HEK293 (cell line): Measurements from ENCODE around the gene APOB.

Experiments used
- CTCF ChIA-PET: fragments of 350-600 bp; formaldehyde crosslinking; extraction: SDS; loops from one replicate; lab custom pipeline; 2021; ENCODE audit warnings: antibody characterized with exemption; lab: Yijun Ruan, JAX
- POLR2A ChIA-PET: fragments of 300-600 bp; formaldehyde crosslinking; extraction: SDS; loops from one replicate; lab custom pipeline; 2020; ENCODE audit warnings: antibody characterized with exemption, inconsistent platforms; lab: Yijun Ruan, JAX
- H3K27ac ChIP-seq: fragments of 200-500 bp; sonication (Bioruptor generic); 2 replicates; pipeline ENCODE4 v1.5.1; 2014; ENCODE audit warnings: low read depth, low read length, control low read depth, inconsistent platforms; ENCODE audit errors: extremely low read depth
- H3K36me3 ChIP-seq, 2 experiments: fragments of 200-500 bp in 1 of 2; sonication (Bioruptor generic) in 1 of 2; 1 replicate in 1 of 2; 2 replicates in 1 of 2; pipeline ENCODE4 v1.5.1; 2014 to 2017; ENCODE audit warnings: inconsistent platforms in 2 of 2, low read length in 2 of 2; ENCODE audit not compliant: control insufficient read depth in 2 of 2, insufficient read depth in 1 of 2
- H3K4me1 ChIP-seq: fragments of 200-500 bp; sonication (Bioruptor generic); 2 replicates; pipeline ENCODE4 v1.5.1; 2014; ENCODE audit warnings: mild to moderate bottlenecking, low read length, inconsistent platforms; ENCODE audit not compliant: control insufficient read depth, insufficient read depth
- H3K4me3 ChIP-seq: 2 replicates; pipeline ENCODE4 v1.5.1; 2011; ENCODE audit warnings: low read depth, mild to moderate bottlenecking, control low read depth, low read length, moderate library complexity
- H3K9me3 ChIP-seq: fragments of 200-500 bp; sonication (Bioruptor generic); 2 replicates; pipeline ENCODE4 v1.5.1; 2014; ENCODE audit warnings: low read depth, low read length, inconsistent platforms; ENCODE audit not compliant: control insufficient read depth, insufficient read depth
- GLI2 ChIP-seq: fragments of 450-650 bp; formaldehyde crosslinking; IDR thresholded peaks from 2 replicates; pipeline ENCODE4; 2017; ENCODE audit warnings: missing biosample characterization, missing genetic modification characterization, low read depth, borderline replicate concordance
- KLF8 ChIP-seq: fragments of 450-650 bp; formaldehyde crosslinking; IDR thresholded peaks from 2 replicates; pipeline ENCODE4 v1.5.1; 2016; ENCODE audit warnings: missing biosample characterization, missing genetic modification characterization
- KLF9 ChIP-seq: fragments of 450-650 bp; formaldehyde crosslinking; IDR thresholded peaks from 2 replicates; pipeline ENCODE4 v1.5.1; 2016; ENCODE audit warnings: missing biosample characterization, missing genetic modification characterization, low read depth
- MEIS1 ChIP-seq: sonication (generic); formaldehyde crosslinking; IDR thresholded peaks from 2 replicates; pipeline ENCODE4 v1.8.1; 2022; ENCODE audit warnings: missing genetic modification reagents, mild to moderate bottlenecking, borderline replicate concordance
- MYNN ChIP-seq: fragments of 450-650 bp; formaldehyde crosslinking; IDR thresholded peaks from 2 replicates; pipeline ENCODE4 v1.5.1; 2016; ENCODE audit warnings: missing biosample characterization, missing genetic modification characterization, borderline replicate concordance
- RBAK ChIP-seq: fragments of 450-650 bp; formaldehyde crosslinking; IDR thresholded peaks from 2 replicates; pipeline ENCODE4 v1.5.1; 2016; ENCODE audit warnings: missing biosample characterization, missing genetic modification characterization
- SCRT1 ChIP-seq: fragments of 450-650 bp; formaldehyde crosslinking; IDR thresholded peaks from 2 replicates; pipeline ENCODE4 v1.5.1; 2016; ENCODE audit warnings: missing biosample characterization, missing genetic modification characterization, borderline replicate concordance
- ZBTB8A ChIP-seq: fragments of 450-650 bp; formaldehyde crosslinking; IDR thresholded peaks from 2 replicates; pipeline ENCODE4 v1.5.1; 2016; ENCODE audit warnings: missing biosample characterization, missing genetic modification characterization
- ZFHX2 ChIP-seq: fragments of 450-650 bp; formaldehyde crosslinking; conservative IDR thresholded peaks from 2 replicates; pipeline ENCODE4 v1.5.1; 2016; ENCODE audit warnings: missing biosample characterization, missing genetic modification characterization
- ZNF114 ChIP-seq: fragments of 450-650 bp; formaldehyde crosslinking; IDR thresholded peaks from 2 replicates; pipeline ENCODE4 v1.5.0; 2017; ENCODE audit warnings: missing biosample characterization, missing genetic modification characterization
- ZNF121 ChIP-seq: fragments of 450-650 bp; formaldehyde crosslinking; IDR thresholded peaks from 2 replicates; pipeline ENCODE4 v1.5.1; 2016; ENCODE audit warnings: missing biosample characterization, missing genetic modification characterization
- ZNF175 ChIP-seq: fragments of 450-650 bp; formaldehyde crosslinking; IDR thresholded peaks from 2 replicates; pipeline ENCODE4 v1.5.1; 2016; ENCODE audit warnings: missing biosample characterization, missing genetic modification characterization
- ZNF302 ChIP-seq: fragments of 450-650 bp; formaldehyde crosslinking; IDR thresholded peaks from 2 replicates; pipeline ENCODE4 v1.5.1; 2016; ENCODE audit warnings: missing biosample characterization, missing genetic modification characterization, low read depth
- ZNF366 ChIP-seq: fragments of 450-650 bp; formaldehyde crosslinking; conservative IDR thresholded peaks from 2 replicates; pipeline ENCODE4 v1.5.1; 2016; ENCODE audit warnings: missing biosample characterization, missing genetic modification characterization
- ZNF48 ChIP-seq: fragments of 450-650 bp; formaldehyde crosslinking; IDR thresholded peaks from 2 replicates; pipeline ENCODE4 v1.5.1; 2016; ENCODE audit warnings: missing biosample characterization, missing genetic modification characterization
- ZNF510 ChIP-seq: fragments of 450-650 bp; formaldehyde crosslinking; IDR thresholded peaks from 2 replicates; pipeline ENCODE4 v1.5.1; 2018; ENCODE audit warnings: mild to moderate bottlenecking, missing genetic modification characterization, missing biosample characterization; ENCODE audit not compliant: insufficient replicate concordance
- ZNF621 ChIP-seq: fragments of 450-650 bp; formaldehyde crosslinking; IDR thresholded peaks from 2 replicates; pipeline ENCODE4 v1.5.1; 2017; ENCODE audit warnings: missing biosample characterization, missing genetic modification characterization
- ZNF623 ChIP-seq: fragments of 450-650 bp; formaldehyde crosslinking; IDR thresholded peaks from 2 replicates; pipeline ENCODE4 v1.5.1; 2016; ENCODE audit warnings: missing biosample characterization, missing genetic modification characterization
- ZNF624 ChIP-seq: fragments of 450-650 bp; formaldehyde crosslinking; IDR thresholded peaks from 2 replicates; pipeline ENCODE4 v1.5.1; 2017; ENCODE audit warnings: missing biosample characterization, missing genetic modification characterization
- ZNF707 ChIP-seq: fragments of 450-650 bp; formaldehyde crosslinking; IDR thresholded peaks from 2 replicates; pipeline ENCODE4 v1.5.1; 2016; ENCODE audit warnings: missing biosample characterization, missing genetic modification characterization
- ZNF768 ChIP-seq: fragments of 450-650 bp; formaldehyde crosslinking; IDR thresholded peaks from 2 replicates; pipeline ENCODE4 v1.5.1; 2018; ENCODE audit warnings: missing biosample characterization, mild to moderate bottlenecking, missing genetic modification characterization
- ZNF791 ChIP-seq: fragments of 450-650 bp; formaldehyde crosslinking; IDR thresholded peaks from 2 replicates; pipeline ENCODE4 v1.5.1; 2016; ENCODE audit warnings: missing biosample characterization, missing genetic modification characterization
- ZSCAN4 ChIP-seq: fragments of 450-650 bp; formaldehyde crosslinking; IDR thresholded peaks from 2 replicates; pipeline ENCODE4 v1.5.1; 2017; ENCODE audit warnings: missing biosample characterization, missing genetic modification characterization
- TF ChIP-seq, protein P1 (sequence below): fragments of 450-650 bp; formaldehyde crosslinking; IDR thresholded peaks from 2 replicates; pipeline ENCODE4 v1.5.1; 2017; ENCODE audit warnings: missing biosample characterization, mild to moderate bottlenecking, missing genetic modification characterization, moderate library complexity
- TF ChIP-seq, protein P2 (sequence below): fragments of 450-650 bp; formaldehyde crosslinking; IDR thresholded peaks from 2 replicates; pipeline ENCODE4 v1.5.1; 2016; ENCODE audit warnings: missing biosample characterization, missing genetic modification characterization
- TF ChIP-seq, protein P3 (sequence below): fragments of 450-650 bp; formaldehyde crosslinking; optimal IDR thresholded peaks from 2 replicates; pipeline ENCODE3; 2016; ENCODE audit warnings: missing biosample characterization, mild to moderate bottlenecking, missing genetic modification characterization

APOB gene

DNA sequence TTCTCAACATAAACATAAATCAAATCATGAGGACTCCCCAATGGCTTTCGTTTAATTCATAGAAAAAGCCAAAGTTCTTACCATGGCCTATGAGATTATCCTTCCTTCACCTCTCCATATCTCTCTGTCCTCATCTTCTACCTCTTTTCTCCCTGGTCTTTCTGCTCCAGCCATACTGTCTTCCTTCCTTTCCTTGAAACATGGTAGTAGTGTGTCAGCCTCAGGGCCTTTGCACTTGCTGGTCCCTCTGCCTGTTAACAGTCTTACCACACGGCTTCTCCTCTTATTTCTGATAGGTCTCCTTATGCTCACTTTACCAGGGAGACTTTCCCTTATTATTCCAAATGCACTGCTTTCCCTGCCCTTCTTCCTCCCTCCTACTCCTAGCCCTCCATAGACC is 25.6 kb downstream of the APOB start:
- Histone ChIP-seq H3K9me3 (no peaks in the 10 kb centered on the region), H3K4me3 (no peak overlapping the region), H3K4me1 (no peaks in the 10 kb centered on the region), H3K27ac (no peak overlapping the region), H3K36me3 (no peaks in the 10 kb centered on the region)
- ChIA-PET POLR2A (no interaction called here), CTCF (no interaction called here)
- peak; percentile 23; the same call in 1 of the 2 replicates for TF ChIP-seq ZNF623 (tag by site-specific recombination)
- TF ChIP-seq RBAK (tag by site-specific recombination) = no peak

- Histone ChIP-seq H3K27ac (no peak overlapping the region), H3K4me3 (no peak overlapping the region), H3K36me3 (no peaks in the 10 kb centered on the region), H3K9me3 (no peaks in the 10 kb centered on the region), H3K4me1 (no peaks in the 10 kb centered on the region)
- no peak for TF ChIP-seq ZNF114 (tag by site-specific recombination)
- no peak for TF ChIP-seq ZBTB8A
- no peak for TF ChIP-seq ZNF768 (tag by site-specific recombination)
- TF ChIP-seq ZNF175 = no peak
- no peak for TF ChIP-seq ZNF791 (tag by site-specific recombination)
- CTCF ChIA-PET = interaction anchor here (1.5 kb wide), 1 partner anchor 356 kb away, joined by 5 read pairs; no protein-coding TSS in a partner anchor
- POLR2A ChIA-PET = no interaction called here
Measured at GRCh38 chr2:21017748-21018276, 26.1 kb downstream of the APOB start.

- ChIA-PET CTCF (interaction anchor here (0.5 to 1.4 kb wide), 3 partner anchors 27 to 354 kb away, joined by 3 to 5 read pairs (median 3); no protein-coding TSS in a partner anchor), POLR2A (no interaction called here)
- H3K27ac ChIP-seq = no peak overlapping the region
- H3K36me3 ChIP-seq = no peaks in the 10 kb centered on the region
- no peaks in the 10 kb centered on the region for H3K9me3 ChIP-seq
- H3K4me1 ChIP-seq = no peaks in the 10 kb centered on the region
- TF ChIP-seq GLI2 (tag by site-specific recombination) (no peak), ZNF510 (tag by site-specific recombination) (no peak), ZNF621 (tag by site-specific recombination) (no peak), MYNN (tag by site-specific recombination) (no peak), KLF8 (tag by site-specific recombination) (no peak), ZNF48 (tag by site-specific recombination) (no peak), ZNF624 (tag by site-specific recombination) (no peak), KLF9 (tag by site-specific recombination) (no peak), ZNF366 (tag by site-specific recombination) (no peak), SCRT1 (tag by site-specific recombination) (no peak), ZNF707 (tag by site-specific recombination) (no peak), ZFHX2 (tag by site-specific recombination) (no peak), MEIS1 (CRISPR knock-in tag) (no peak), ZNF302 (tag by site-specific recombination) (no peak), ZSCAN4 (no peak), ZNF121 (no peak)
- TF ChIP-seq, protein P1, sequence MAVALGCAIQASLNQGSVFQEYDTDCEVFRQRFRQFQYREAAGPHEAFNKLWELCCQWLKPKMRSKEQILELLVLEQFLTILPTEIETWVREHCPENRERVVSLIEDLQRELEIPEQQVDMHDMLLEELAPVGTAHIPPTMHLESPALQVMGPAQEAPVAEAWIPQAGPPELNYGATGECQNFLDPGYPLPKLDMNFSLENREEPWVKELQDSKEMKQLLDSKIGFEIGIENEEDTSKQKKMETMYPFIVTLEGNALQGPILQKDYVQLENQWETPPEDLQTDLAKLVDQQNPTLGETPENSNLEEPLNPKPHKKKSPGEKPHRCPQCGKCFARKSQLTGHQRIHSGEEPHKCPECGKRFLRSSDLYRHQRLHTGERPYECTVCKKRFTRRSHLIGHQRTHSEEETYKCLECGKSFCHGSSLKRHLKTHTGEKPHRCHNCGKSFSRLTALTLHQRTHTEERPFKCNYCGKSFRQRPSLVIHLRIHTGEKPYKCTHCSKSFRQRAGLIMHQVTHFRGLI = no peak
- TF ChIP-seq, protein P2, sequence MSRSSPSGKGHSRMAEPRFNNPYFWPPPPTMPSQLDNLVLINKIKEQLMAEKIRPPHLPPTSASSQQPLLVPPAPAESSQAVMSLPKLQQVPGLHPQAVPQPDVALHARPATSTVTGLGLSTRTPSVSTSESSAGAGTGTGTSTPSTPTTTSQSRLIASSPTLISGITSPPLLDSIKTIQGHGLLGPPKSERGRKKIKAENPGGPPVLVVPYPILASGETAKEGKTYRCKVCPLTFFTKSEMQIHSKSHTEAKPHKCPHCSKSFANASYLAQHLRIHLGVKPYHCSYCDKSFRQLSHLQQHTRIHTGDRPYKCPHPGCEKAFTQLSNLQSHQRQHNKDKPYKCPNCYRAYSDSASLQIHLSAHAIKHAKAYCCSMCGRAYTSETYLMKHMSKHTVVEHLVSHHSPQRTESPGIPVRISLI = no peak
- TF ChIP-seq, protein P3, sequence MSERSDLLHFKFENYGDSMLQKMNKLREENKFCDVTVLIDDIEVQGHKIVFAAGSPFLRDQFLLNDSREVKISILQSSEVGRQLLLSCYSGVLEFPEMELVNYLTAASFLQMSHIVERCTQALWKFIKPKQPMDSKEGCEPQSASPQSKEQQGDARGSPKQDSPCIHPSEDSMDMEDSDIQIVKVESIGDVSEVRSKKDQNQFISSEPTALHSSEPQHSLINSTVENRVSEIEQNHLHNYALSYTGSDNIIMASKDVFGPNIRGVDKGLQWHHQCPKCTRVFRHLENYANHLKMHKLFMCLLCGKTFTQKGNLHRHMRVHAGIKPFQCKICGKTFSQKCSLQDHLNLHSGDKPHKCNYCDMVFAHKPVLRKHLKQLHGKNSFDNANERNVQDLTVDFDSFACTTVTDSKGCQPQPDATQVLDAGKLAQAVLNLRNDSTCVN (tag by site-specific recombination) = no peak
- no peak overlapping the region for H3K4me3 ChIP-seq
Measured at GRCh38 chr2:21015281-21015645, 28.6 kb downstream of the APOB start.
